IMR-90 (cell line): Measurements from ENCODE around the gene CIZ1. TPM values are rescaled to one million over a fixed set of nuclear protein-coding genes. Genes with fewer than 3 reads are reported as not detected.

Experiments used
- ATAC-seq: fragments of 200-7000 bp; cut with Tn5 transposase; 2 replicates; pipeline ENCODE4 v1.9.1; 2020; ENCODE audit warnings: low read depth, mild to moderate bottlenecking, moderate library complexity
- BruUV-seq: library from RNA; stranded (reverse); fragments of 400-500 nt; replicated peaks from 2 replicates; lab custom pipeline; 2021; lab: Mats Ljungman, UMichigan
- CTCF ChIA-PET: fragments of 300-600 bp; formaldehyde crosslinking; extraction: SDS; loops from one replicate; lab custom pipeline; 2021; ENCODE audit warnings: antibody characterized with exemption; lab: Yijun Ruan, JAX
- POLR2A ChIA-PET: fragments of 300-600 bp; sonication (Branson Sonifier 250); formaldehyde crosslinking; loops from one replicate; lab custom pipeline; 2022; ENCODE audit warnings: antibody characterized with exemption; ENCODE audit not compliant: unreplicated experiment; lab: Charles Lee
- DNase-seq: peaks from one replicate; pipeline ENCODE4 v3.0.0; 2013
- H2AFZ ChIP-seq: replicated peaks from 2 replicates; pipeline ENCODE3; 2013; ENCODE audit warnings: low read length, mild to moderate bottlenecking; ENCODE audit not compliant: poor library complexity
- H2AK5ac ChIP-seq: 2 replicates; pipeline ENCODE4 v1.6.1; 2013; ENCODE audit warnings: low read depth, low read length, inconsistent platforms
- H2AK9ac ChIP-seq: replicated peaks from 2 replicates; pipeline ENCODE3; 2013; ENCODE audit warnings: mild to moderate bottlenecking, low read depth, low read length, moderate library complexity; ENCODE audit not compliant: poor library complexity
- H2BK120ac ChIP-seq: 2 replicates; pipeline ENCODE4 v1.6.1; 2013; ENCODE audit warnings: low read depth, low read length, inconsistent platforms
- H2BK15ac ChIP-seq: 3 replicates; pipeline ENCODE4 v1.6.1; 2013; ENCODE audit warnings: low read depth, low read length, inconsistent platforms
- H2BK20ac ChIP-seq: 2 replicates; pipeline ENCODE4 v1.6.1; 2013; ENCODE audit warnings: low read depth, mild to moderate bottlenecking, inconsistent platforms, low read length, moderate library complexity
- H2BK5ac ChIP-seq: 2 replicates; pipeline ENCODE4 v1.6.1; 2013; ENCODE audit warnings: mild to moderate bottlenecking, low read depth, low read length, inconsistent platforms; ENCODE audit not compliant: poor library complexity, severe bottlenecking
- H3K14ac ChIP-seq: replicated peaks from 2 replicates; pipeline ENCODE4 v1.6.1; 2013; ENCODE audit warnings: low read depth, low read length, inconsistent platforms
- H3K18ac ChIP-seq: 2 replicates; pipeline ENCODE4 v1.6.1; 2013; ENCODE audit warnings: low read depth, low read length, control low read depth
- H3K23ac ChIP-seq: 2 replicates; pipeline ENCODE4 v1.6.1; 2013; ENCODE audit warnings: low read depth, low read length, inconsistent platforms
- H3K27ac ChIP-seq: 2 replicates; pipeline ENCODE4 v1.5.1; 2013; ENCODE audit warnings: mild to moderate bottlenecking, control low read depth, low read length; ENCODE audit not compliant: insufficient read depth
- H3K27me3 ChIP-seq: 2 replicates; pipeline ENCODE4 v1.6.1; 2013; ENCODE audit warnings: low read length; ENCODE audit not compliant: control insufficient read depth, insufficient read depth
- H3K36me3 ChIP-seq: 2 replicates; pipeline ENCODE4 v1.6.1; 2013; ENCODE audit warnings: low read length, mixed read lengths; ENCODE audit not compliant: control insufficient read depth, insufficient read depth
- H3K4ac ChIP-seq: 2 replicates; pipeline ENCODE4 v1.6.1; 2013; ENCODE audit warnings: low read depth, low read length, inconsistent platforms
- H3K4me1 ChIP-seq: 2 replicates; pipeline ENCODE4 v1.6.1; 2013; ENCODE audit warnings: low read length, mixed read lengths; ENCODE audit not compliant: control insufficient read depth, insufficient read depth
- H3K4me2 ChIP-seq: 2 replicates; pipeline ENCODE4 v1.6.1; 2013; ENCODE audit warnings: low read depth, mild to moderate bottlenecking, control low read depth, low read length, moderate library complexity
- H3K4me3 ChIP-seq: 2 replicates; pipeline ENCODE4 v1.5.1; 2013; ENCODE audit warnings: low read depth, mild to moderate bottlenecking, control low read depth, low read length, moderate library complexity; ENCODE audit not compliant: insufficient read depth
- H3K56ac ChIP-seq: 2 replicates; pipeline ENCODE4 v1.6.1; 2013; ENCODE audit warnings: low read length, inconsistent platforms; ENCODE audit not compliant: insufficient read depth; ENCODE audit errors: extremely low read depth
- H3K79me1 ChIP-seq, 2 experiments: 2 replicates each; pipeline ENCODE4 v1.6.1; 2013; ENCODE audit warnings: low read length in 2 of 2, inconsistent platforms in 1 of 2, low read depth in 1 of 2
- H3K9ac ChIP-seq: 2 replicates; pipeline ENCODE4 v1.6.1; 2013; ENCODE audit warnings: low read depth, low read length, control low read depth
- H3K9me1 ChIP-seq: 2 replicates; pipeline ENCODE4 v1.6.1; 2013; ENCODE audit warnings: low read length, inconsistent platforms; ENCODE audit not compliant: insufficient read depth
- H3K9me3 ChIP-seq: 2 replicates; pipeline ENCODE4 v1.6.1; 2013; ENCODE audit warnings: low read length; ENCODE audit not compliant: control insufficient read depth, insufficient read depth
- H4K20me1 ChIP-seq: 2 replicates; pipeline ENCODE4 v1.6.1; 2013; ENCODE audit warnings: low read length, inconsistent platforms; ENCODE audit not compliant: insufficient read depth
- H4K5ac ChIP-seq: 2 replicates; pipeline ENCODE4 v1.6.1; 2013; ENCODE audit warnings: mild to moderate bottlenecking, low read depth, low read length, control low read depth
- H4K8ac ChIP-seq, 2 experiments: 2 replicates each; pipeline ENCODE4 v1.6.1; 2013; ENCODE audit warnings: low read depth in 2 of 2, low read length in 2 of 2, control low read depth in 1 of 2, inconsistent platforms in 1 of 2
- H4K91ac ChIP-seq: 2 replicates; pipeline ENCODE4 v1.6.1; 2013; ENCODE audit warnings: low read depth, low read length, inconsistent platforms; ENCODE audit not compliant: insufficient read depth
- NFE2L2 ChIP-seq: fragments of 150-350 bp; IDR thresholded peaks from 2 replicates; pipeline ENCODE4 v1.6.1; 2016; ENCODE audit warnings: low read depth, mild to moderate bottlenecking, low read length
- WGBS, 2 experiments: methylation state at CpG; one replicate each; pipeline versions ENCODE4 v1.1.5 to v1.1.7; 2013; ENCODE audit warnings: missing lambda C conversion rate in 2 of 2; ENCODE audit not compliant: insufficient read length in 1 of 2; ENCODE audit errors: extremely low coverage in 2 of 2; 5-methylcytosine and 5-hydroxymethylcytosine counted together
- dilution Hi-C: fragments of 300-500 bp; cut with HindIII; formaldehyde crosslinking; loops from one replicate; pipeline ENCODE4 v1.14.3; 2018; ENCODE audit warnings: low sequenced_read_pairs; ENCODE audit not compliant: unreplicated experiment
- in situ Hi-C: fragments of 300-500 bp; cut with MboI; formaldehyde crosslinking; loops from 3 replicates; pipeline ENCODE4 v1.14.3; 2019; ENCODE audit warnings: low sequenced_read_pairs, inconsistent platforms, mixed read lengths
- intact Hi-C: fragments of 100-400 bp; cut with micrococcal nuclease; formaldehyde crosslinking; loops from 2 replicates; pipeline ENCODE4 v1.10.0; 2022
- polyA plus RNA-seq, 3 experiments: library from polyadenylated mRNA; depleted of rRNA; stranded (reverse); fragments of >200 nt; gene quantifications; 2 replicates each; pipeline ENCODE4 v1.2.3, GENCODE V29; 2012; ENCODE audit warnings: low replicate concordance in 1 of 3
- total RNA-seq: library from RNA; depleted of rRNA; stranded (reverse); fragments of >200 nt; gene quantifications from 2 replicates; pipeline ENCODE4 v1.2.3, GENCODE V29; 2012

The CIZ1 gene
- total and polyA plus RNA-seq, 2 of the 4 experiments (the other 2 are of a cell fraction): 13.8 to 51.9 TPM

GRCh38 chr9:128168731-128169308, 22.6 kb downstream of the CIZ1 start:
- peak; percentile 16; the same call in 1 of the 2 replicates for ATAC-seq
- Histone ChIP-seq H3K27me3 (no peaks in the 10 kb centered on the region), H4K91ac (no peak overlapping the region), H3K14ac (no peak overlapping the region), H3K56ac (no peak overlapping the region), H2BK120ac (no peak overlapping the region), H2AK9ac (peak overlapping the region; percentile 82), H3K4me1 (peaks cover 3% of the 10 kb centered on the region; the same call in 1 of the 2 replicates), H4K8ac (no peak overlapping the region), H3K9me3 (no peaks in the 10 kb centered on the region), H3K4ac (no peak overlapping the region), H2AK5ac (no peak overlapping the region), H2BK20ac (no peak overlapping the region), H4K20me1 (peaks cover 4% of the 10 kb centered on the region; the same call in 1 of the 2 replicates), H2BK5ac (no peak overlapping the region), H3K9me1 (peaks cover 11% of the 10 kb centered on the region), H3K23ac (no peak overlapping the region), H3K27ac (no peak overlapping the region), H3K79me1 (peaks cover 3 to 44% of the 10 kb centered on the region in 2 experiments), H3K9ac (no peak overlapping the region), H3K4me2 (no peak overlapping the region), H3K18ac (no peak overlapping the region), H3K36me3 (peaks cover 51% of the 10 kb centered on the region), H3K4me3 (no peak overlapping the region), H2AFZ (peak overlapping the region; percentile 43), H4K5ac (no peak overlapping the region), H2BK15ac (no peak overlapping the region)
- BruUV-seq: no TSS peak
- intact Hi-C loops: no loop called here
- CTCF ChIA-PET: no interaction called here
- 100% methylated on average over 2 of the region's 8 CpGs for WGBS, 2 experiments
- POLR2A ChIA-PET: no interaction called here
- no peak for DNase-seq
- no peak for TF ChIP-seq NFE2L2
- in situ Hi-C loops: no loop called here
- dilution Hi-C loops: no loop called here
